ENCODE data around the gene PLD1. TPM values are rescaled to one million over a fixed set of nuclear protein-coding genes. Genes with fewer than 3 reads are reported as not detected.
"Not testable (repeated sequence)": the region's sequence is repeated elsewhere in the genome, so short reads cannot be mapped to it uniquely, and the experiment has no call there.

The PLD1 gene
- total and polyA plus RNA-seq, 7 donors, result 0.73 to 6.7 (median 1.9) TPM

GRCh38 chr3:171699601-171700000 lies 110.7 kb downstream of the PLD1 start:
- 59 to 69% (median 69%) methylated on average over 5 of the region's 5 CpGs for WGBS, 3 donors
- intact Hi-C loops (cut with DNase I), result no loop called here
- DNase-seq (no peak), ATAC-seq (no peak)
- H3K4me3 ChIP-seq, result no peak overlapping the region
- TF ChIP-seq, protein P1, sequence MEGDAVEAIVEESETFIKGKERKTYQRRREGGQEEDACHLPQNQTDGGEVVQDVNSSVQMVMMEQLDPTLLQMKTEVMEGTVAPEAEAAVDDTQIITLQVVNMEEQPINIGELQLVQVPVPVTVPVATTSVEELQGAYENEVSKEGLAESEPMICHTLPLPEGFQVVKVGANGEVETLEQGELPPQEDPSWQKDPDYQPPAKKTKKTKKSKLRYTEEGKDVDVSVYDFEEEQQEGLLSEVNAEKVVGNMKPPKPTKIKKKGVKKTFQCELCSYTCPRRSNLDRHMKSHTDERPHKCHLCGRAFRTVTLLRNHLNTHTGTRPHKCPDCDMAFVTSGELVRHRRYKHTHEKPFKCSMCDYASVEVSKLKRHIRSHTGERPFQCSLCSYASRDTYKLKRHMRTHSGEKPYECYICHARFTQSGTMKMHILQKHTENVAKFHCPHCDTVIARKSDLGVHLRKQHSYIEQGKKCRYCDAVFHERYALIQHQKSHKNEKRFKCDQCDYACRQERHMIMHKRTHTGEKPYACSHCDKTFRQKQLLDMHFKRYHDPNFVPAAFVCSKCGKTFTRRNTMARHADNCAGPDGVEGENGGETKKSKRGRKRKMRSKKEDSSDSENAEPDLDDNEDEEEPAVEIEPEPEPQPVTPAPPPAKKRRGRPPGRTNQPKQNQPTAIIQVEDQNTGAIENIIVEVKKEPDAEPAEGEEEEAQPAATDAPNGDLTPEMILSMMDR (IDR thresholded peaks at IDR 0.05), result no peak
- no peak overlapping the region for H3K27ac ChIP-seq
- no peaks in the 10 kb centered on the region for H3K27me3 ChIP-seq (ENCODE audit: insufficient read depth in 3 of 3, low read length in 2 of 3)
- H3K4me1 ChIP-seq, result peaks cover 5% of the 10 kb centered on the region
- no peaks in the 10 kb centered on the region for H3K36me3 ChIP-seq (ENCODE audit: insufficient read depth in 1 of 2, low read depth in 1 of 2)
- H3K9me3 ChIP-seq, result peaks cover 11% of the 10 kb centered on the region

- DNase-seq (no peak), ATAC-seq (no peak)
- 88 to 94% (median 90%) methylated on average over 6 of the region's 6 CpGs for WGBS, 3 donors
- Histone ChIP-seq H3K4me1 (peaks cover 5% of the 10 kb centered on the region), H3K27ac (no peak overlapping the region), H3K4me3 (no peak overlapping the region), H3K9me3 (no peaks in the 10 kb centered on the region), H3K36me3 (ENCODE audit: insufficient read depth in 1 of 2, low read depth in 1 of 2) (no peaks in the 10 kb centered on the region), H3K27me3 (ENCODE audit: insufficient read depth in 3 of 3, low read length in 2 of 3) (no peaks in the 10 kb centered on the region)
- TF ChIP-seq, protein P1 (IDR thresholded peaks at IDR 0.05), result no peak
- intact Hi-C loops (cut with DNase I), result no loop called here
These were observed 113.5 kb downstream of the PLD1 start for GRCh38 chr3:171696805-171697204.

DNA sequence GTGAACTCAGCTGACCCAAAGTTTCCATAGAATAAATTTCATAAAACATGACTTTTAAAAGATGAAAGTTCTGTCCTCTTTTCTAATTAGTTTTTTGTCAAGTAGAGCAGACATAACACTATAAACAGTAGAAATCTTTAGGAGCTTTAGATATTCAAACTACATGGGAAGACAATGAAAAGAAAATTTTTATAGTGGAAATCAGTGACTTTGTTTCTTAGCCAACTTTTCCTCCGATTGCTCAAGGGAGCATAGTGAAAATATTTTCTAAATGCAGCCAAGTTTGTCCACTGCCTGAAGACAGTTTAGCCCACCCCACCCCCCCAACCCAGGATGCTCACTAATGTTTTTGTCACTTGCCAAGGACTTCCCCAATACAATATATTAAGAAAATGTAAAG lies 114.9 kb downstream of the PLD1 start:
- no peak for DNase-seq
- no peaks in the 10 kb centered on the region for H3K9me3 ChIP-seq
- H3K27me3 ChIP-seq (ENCODE audit: insufficient read depth in 3 of 3, low read length in 2 of 3), result no peaks in the 10 kb centered on the region
- H3K4me3 ChIP-seq, result no peak overlapping the region
- TF ChIP-seq, protein P1 (IDR thresholded peaks at IDR 0.05), result no peak
- intact Hi-C loops (cut with DNase I), result no loop called here
- H3K4me1 ChIP-seq, result peaks cover 5% of the 10 kb centered on the region
- H3K27ac ChIP-seq, result no peak overlapping the region
- 22 to 38% (median 26%) methylated on average over 1 of the region's 1 CpG for WGBS, 3 donors
- H3K36me3 ChIP-seq (ENCODE audit: insufficient read depth in 1 of 2, low read depth in 1 of 2), result no peaks in the 10 kb centered on the region
- ATAC-seq, result no peak

DNA sequence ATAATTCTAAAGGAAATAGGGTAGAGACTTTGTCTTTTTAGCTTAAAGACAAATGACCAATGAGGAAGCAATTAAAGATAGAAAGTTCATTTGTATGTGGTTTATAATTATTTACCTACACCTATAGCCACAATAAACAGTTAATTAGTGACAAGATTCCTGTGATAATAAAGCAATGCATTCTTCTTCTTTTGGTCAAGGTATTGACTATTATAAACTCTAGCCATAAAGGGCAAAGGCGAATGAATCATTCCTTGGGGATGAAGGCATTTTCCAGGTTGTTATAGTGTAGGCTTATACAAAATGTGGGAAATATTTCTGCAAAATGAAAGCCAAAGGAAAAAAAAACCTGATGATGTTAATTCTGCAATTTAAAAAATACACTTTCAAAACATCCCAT lies 115.4 kb downstream of the PLD1 start:
- Histone ChIP-seq H3K9me3 (no peaks in the 10 kb centered on the region), H3K27me3 (ENCODE audit: insufficient read depth in 3 of 3, low read length in 2 of 3) (no peaks in the 10 kb centered on the region), H3K27ac (no peak overlapping the region), H3K36me3 (ENCODE audit: insufficient read depth in 1 of 2, low read depth in 1 of 2) (no peaks in the 10 kb centered on the region), H3K4me3 (no peak overlapping the region), H3K4me1 (peaks cover 5% of the 10 kb centered on the region)
- 76 to 82% (median 82%) methylated on average over 1 of the region's 1 CpG for WGBS, 3 donors
- ATAC-seq (no peak), DNase-seq (no peak)
- intact Hi-C loops (cut with DNase I), result no loop called here
- TF ChIP-seq, protein P1 (IDR thresholded peaks at IDR 0.05), result no peak

GRCh38 chr3:171692551-171692950 lies 117.7 kb downstream of the PLD1 start:
- H3K4me1 ChIP-seq; H3K36me3 ChIP-seq (ENCODE audit: insufficient read depth in 1 of 2, low read depth in 1 of 2); ATAC-seq; DNase-seq; H3K27me3 ChIP-seq (ENCODE audit: insufficient read depth in 3 of 3, low read length in 2 of 3); H3K9me3 ChIP-seq; intact Hi-C loops (cut with DNase I); H3K4me3 ChIP-seq; H3K27ac ChIP-seq: not testable (repeated sequence)
- WGBS, 3 donors, result 82 to 86% (median 85%) methylated on average over 9 of the region's 9 CpGs

All from psoas muscle (tissue), 8 donors.